ENCODE data around the gene CYLD.

CYLD gene

DNA sequence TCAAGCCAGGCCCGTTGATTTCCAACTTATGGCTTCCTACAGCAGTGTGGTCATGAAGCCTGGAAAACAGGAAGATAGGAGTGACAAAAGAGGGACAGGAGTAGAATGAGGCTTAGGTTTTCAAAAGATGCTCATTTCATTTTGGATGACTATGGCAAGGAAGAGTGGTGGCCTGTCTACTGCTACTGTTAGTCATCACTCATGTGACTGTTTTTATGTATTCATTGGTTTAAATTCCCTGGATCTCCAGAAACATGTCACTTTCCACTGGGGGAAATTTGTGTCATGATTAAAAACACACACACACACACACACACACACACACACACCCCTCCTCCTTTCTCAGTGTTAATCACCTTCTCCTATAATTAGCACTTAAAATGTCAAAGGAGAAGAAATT is 1.1 kb upstream of the CYLD start:
- DNase-seq (ENCODE audit: low read depth): no peak

GRCh38 chr16:50741225-50741780 is 583 bp upstream of the CYLD start:
- DNase-seq (ENCODE audit: low read depth): no peak

- no peak for DNase-seq (ENCODE audit: low read depth)
These were observed 802 bp downstream of the CYLD start for GRCh38 chr16:50742576-50743200.

DNA sequence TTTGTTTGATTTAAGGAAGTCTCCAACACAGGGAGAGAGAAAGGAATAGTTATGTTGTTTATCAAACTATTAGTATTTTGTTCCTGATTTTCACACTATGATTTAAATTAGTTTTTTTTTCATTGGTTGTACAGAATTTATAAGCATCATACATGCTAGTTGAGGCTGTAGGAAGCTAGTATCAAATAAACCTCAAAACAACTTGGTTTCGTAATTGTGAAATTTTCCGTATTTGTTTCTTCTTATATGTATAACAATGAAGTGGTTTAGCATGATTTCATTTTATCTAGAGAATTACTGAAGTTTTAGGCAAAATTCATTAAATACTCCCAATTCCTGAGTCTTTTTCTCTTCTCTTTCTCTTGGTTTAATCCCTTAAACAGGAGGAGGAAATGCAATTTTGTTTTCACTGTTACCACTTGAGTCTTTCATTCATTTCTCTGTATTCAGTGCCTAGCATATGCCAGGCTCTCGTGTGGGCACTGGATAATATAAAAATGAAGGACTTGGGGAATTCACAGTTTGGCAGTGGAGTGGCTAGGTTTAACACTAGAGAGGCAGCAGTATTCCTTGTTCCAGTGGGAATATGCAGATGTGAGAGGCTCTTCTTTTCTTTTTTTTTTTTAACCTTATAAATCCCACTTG is 1.8 kb downstream of the CYLD start:
- no peak for DNase-seq (ENCODE audit: low read depth)

DNA sequence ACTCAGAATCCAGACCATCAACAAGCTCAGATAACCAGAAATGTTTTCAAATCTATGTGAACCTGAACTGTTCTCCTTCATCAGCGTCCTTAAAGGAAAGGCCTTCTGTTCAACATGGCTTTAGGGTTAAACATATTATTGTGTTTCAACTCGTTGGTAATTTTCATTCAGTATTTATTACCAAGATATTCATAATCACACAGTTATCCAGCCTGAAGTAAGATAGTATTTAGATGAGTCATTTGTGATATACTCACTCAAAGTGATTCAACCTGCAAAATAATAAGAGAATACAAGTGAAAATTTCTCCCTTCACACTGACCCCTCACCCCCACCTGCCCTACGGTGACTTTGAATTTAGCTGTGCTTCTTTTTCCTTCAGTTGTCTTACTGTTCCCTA is 3.0 kb downstream of the CYLD start:
- DNase-seq (ENCODE audit: low read depth): no peak

- DNase-seq (ENCODE audit: low read depth): no peak
These were observed 4.1 kb downstream of the CYLD start for GRCh38 chr16:50745940-50746339.

- DNase-seq (ENCODE audit: low read depth): no peak
These were observed 5.5 kb downstream of the CYLD start for GRCh38 chr16:50747207-50747956.

DNA sequence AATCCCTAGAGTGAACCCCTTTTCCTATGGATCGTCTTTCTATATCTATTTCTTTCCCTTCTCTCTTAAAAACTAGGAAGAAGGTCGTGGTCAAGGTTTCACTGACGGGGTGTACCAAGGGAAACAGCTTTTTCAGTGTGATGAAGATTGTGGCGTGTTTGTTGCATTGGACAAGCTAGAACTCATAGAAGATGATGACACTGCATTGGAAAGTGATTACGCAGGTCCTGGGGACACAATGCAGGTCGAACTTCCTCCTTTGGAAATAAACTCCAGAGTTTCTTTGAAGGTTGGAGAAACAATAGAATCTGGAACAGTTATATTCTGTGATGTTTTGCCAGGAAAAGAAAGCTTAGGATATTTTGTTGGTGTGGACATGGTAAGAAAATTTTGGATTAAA is 9.6 kb downstream of the CYLD start:
- no peak for DNase-seq (ENCODE audit: low read depth)

- DNase-seq (ENCODE audit: low read depth): no peak
These were observed 10.8 kb downstream of the CYLD start for GRCh38 chr16:50752471-50753235.

- DNase-seq (ENCODE audit: low read depth): no peak
These were observed 14.6 kb downstream of the CYLD start for GRCh38 chr16:50756473-50756872.

DNA sequence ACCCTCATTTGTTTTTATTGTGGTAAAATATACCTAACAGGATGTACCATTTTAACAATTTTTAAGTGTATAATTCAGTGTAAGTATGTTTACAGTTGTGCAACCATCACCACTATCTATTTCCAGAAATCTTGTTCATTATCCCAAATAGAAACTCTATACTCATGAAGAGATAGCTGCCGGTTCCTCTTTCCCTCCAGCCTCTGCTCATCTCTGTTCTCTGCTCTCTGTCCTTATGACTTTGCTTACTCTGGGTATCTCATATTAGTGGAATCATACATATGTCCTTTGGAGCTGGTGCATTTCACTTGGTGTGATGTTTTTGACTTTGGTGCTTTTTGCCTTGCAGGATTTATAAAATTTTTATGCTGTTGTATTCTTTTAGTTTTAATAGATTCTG is 19.4 kb downstream of the CYLD start:
- no peak for DNase-seq (ENCODE audit: low read depth)

DNA sequence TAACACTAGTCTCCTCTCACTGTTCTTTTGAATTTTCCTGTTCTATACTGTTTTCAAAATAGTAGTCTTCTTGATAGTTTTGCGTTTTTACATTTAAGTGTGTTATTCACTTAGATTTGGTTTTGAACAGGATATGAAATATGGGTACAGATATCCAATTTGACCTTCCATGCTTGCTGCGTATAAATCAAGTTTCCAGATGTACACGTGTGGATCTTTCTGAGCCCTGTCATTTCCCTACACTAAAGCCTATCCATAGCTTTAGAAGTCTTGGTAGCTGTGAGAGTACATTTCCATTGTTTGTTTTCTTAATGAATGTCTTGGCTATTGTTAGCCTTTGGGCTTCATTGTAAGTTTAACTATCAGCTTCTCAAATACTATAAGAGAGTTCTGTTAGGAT is 20.4 kb downstream of the CYLD start:
- DNase-seq (ENCODE audit: low read depth): no peak

DNA sequence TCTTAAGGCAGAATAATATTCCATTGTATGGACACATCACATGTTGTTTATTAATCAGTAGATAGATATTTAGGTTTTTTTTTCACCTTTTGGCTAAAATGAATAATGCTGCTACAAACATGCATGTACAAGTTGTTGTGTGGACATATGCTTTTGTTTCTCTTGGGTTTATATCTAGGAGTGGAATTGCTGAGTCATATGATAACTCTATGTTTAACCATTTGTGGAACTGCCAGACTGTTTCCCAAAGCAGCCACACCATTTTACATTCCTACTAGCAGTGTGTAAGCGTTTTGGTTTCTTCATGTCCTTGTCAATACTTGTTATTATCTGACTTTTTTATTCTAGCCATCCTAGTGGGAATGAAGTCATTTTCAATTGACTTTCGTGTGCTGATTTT is 21.3 kb downstream of the CYLD start:
- DNase-seq (ENCODE audit: low read depth): no peak

- DNase-seq (ENCODE audit: low read depth): no peak
These were observed 23.4 kb downstream of the CYLD start for GRCh38 chr16:50765260-50765659.

- DNase-seq (ENCODE audit: low read depth): no peak
These were observed 24.0 kb downstream of the CYLD start for GRCh38 chr16:50765861-50766260.

- DNase-seq (ENCODE audit: low read depth): no peak
These were observed 25.3 kb downstream of the CYLD start for GRCh38 chr16:50767197-50767596.

- DNase-seq (ENCODE audit: low read depth): peak; percentile 28
These were observed 29.5 kb downstream of the CYLD start for GRCh38 chr16:50771366-50771765.

DNA sequence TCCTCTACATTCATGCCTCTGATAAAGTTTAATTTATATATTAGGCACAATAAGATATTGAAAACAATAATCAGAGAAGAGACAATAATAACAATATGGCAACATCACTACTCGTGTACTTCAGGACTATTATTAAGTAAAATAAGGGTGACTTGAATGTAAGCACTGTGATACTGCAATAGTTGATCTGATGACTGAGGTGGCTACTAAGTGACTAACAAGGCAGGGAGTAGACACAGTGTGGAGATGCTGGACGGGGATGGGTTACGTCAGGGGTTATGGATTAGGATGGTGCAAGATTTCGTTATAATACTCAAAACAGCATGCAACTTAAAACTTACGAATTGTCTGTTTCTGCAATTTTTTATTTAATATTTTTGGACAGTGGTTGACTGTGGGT is 32.5 kb downstream of the CYLD start:
- DNase-seq (ENCODE audit: low read depth): no peak

DNA sequence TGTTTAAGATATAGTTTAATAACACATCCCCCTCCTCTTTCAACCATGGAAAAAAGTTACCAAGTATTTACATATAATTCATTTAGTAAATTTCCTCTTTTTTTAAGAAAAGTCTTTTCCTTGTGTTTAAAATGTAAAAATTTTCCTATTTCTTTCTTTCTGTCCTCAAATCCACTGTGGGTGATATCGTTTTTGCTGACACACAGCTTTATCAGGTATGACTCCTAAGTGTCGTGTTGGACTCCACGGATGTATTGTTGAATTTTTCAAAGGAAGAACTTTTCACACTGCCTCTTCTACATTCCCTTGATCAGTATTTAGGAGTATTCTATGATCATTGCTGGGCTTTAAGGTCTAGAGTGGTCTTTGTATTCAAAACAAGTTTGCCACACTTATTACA is 33.1 kb downstream of the CYLD start:
- no peak for DNase-seq (ENCODE audit: low read depth)

DNA sequence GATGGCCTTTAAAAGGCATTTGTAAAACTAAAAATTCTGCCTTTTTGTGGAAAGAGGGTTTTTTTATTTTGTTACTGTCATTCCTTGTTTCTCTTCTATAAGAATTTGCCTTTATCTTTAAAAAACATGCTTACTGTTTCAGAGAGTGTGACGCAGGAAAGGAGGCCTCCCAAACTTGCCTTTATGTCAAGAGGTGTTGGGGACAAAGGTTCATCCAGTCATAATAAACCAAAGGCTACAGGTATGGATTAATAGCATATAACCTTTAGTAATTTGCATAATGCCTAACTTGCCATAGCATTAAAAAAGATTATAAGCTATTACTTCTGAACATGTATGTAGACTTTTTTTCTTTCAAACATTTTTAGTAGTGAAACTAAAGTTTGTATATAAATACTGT is 34.2 kb downstream of the CYLD start:
- DNase-seq (ENCODE audit: low read depth): no peak

- DNase-seq (ENCODE audit: low read depth): no peak
These were observed 36.6 kb downstream of the CYLD start for GRCh38 chr16:50778284-50779163.
